ENCODE data around the gene PAX2. TPM values are rescaled to one million over a fixed set of nuclear protein-coding genes. Genes with fewer than 3 reads are reported as not detected.

The PAX2 gene
- total RNA-seq, 1 experiment from 2014 or later, result not detected

- H3K4ac ChIP-seq (ENCODE audit: low read depth, low read length), result no peak overlapping the region
- no peak overlapping the region for H4K8ac ChIP-seq (replicated peaks; ENCODE audit: insufficient read length, low read depth, low read length)
- no peak overlapping the region for H3T11ph ChIP-seq (ENCODE audit: low read length)
- H2BK12ac ChIP-seq (ENCODE audit: insufficient read length, low read depth, low read length), result no peak overlapping the region
- no peak overlapping the region for H3K4me2 ChIP-seq (ENCODE audit: insufficient read depth, insufficient read length, low read length)
- no peaks in the 10 kb centered on the region for H3K79me2 ChIP-seq (ENCODE audit: insufficient read depth, low read length)
- H3K23ac ChIP-seq (ENCODE audit: insufficient read length, low read depth, low read length), result no peak overlapping the region
- H4K5ac ChIP-seq (ENCODE audit: insufficient read length, low read depth, low read length), result no peak overlapping the region
- TF ChIP-seq CTCF (conservative IDR thresholded peaks at IDR 0.05), result no peak
- Mint-ChIP-seq H3K9me3 (0 out of 5 replicates have a peak, but pooled peaks cover 0 to 2% of the 10 kb centered on the region in 2 experiments), H3K36me3 (ENCODE audit: insufficient read depth in 1 of 3, low read depth in 3 of 3) (no peaks in the 10 kb centered on the region), H3K4me1 (no peaks in the 10 kb centered on the region), H3K27me3 (ENCODE audit: low read depth) (peaks cover 11% of the 10 kb centered on the region), H3K27ac (no peak overlapping the region), H3K4me3 (no peak overlapping the region)
- no peak overlapping the region for H3K14ac ChIP-seq (ENCODE audit: insufficient read depth, low read length)
- H4K91ac ChIP-seq (ENCODE audit: insufficient read length, low read depth, low read length), result no peak overlapping the region
- peaks cover 32% of the 10 kb centered on the region; the same call in 1 of the 2 replicates for H3K27me3 ChIP-seq (ENCODE audit: insufficient read depth, low read length)
- peaks cover 2% of the 10 kb centered on the region for H4K20me1 ChIP-seq (ENCODE audit: control insufficient read depth, insufficient read depth, insufficient read length)
- no peak overlapping the region for H2AFZ ChIP-seq (ENCODE audit: low read length)
- H3K18ac ChIP-seq (ENCODE audit: insufficient read length, low read depth, low read length), result no peak overlapping the region
- H3K4me1 ChIP-seq (ENCODE audit: insufficient read depth, low read length), result no peaks in the 10 kb centered on the region
- no peaks in the 10 kb centered on the region for H3K79me1 ChIP-seq (ENCODE audit: insufficient read depth, low read depth, low read length, poor library complexity, severe bottlenecking)
- DNase-seq, result no peak
- H2AK5ac ChIP-seq (ENCODE audit: insufficient read length, low read length), result no peak overlapping the region
- no peak overlapping the region for H2BK20ac ChIP-seq (ENCODE audit: low read depth, low read length, poor library complexity, severe bottlenecking)
- no peak overlapping the region for H2BK15ac ChIP-seq (ENCODE audit: low read depth, low read length)
- peaks cover 3% of the 10 kb centered on the region for H3K23me2 ChIP-seq (ENCODE audit: insufficient read length, low read depth, low read length, poor library complexity, severe bottlenecking)
- H3K27ac ChIP-seq (ENCODE audit: insufficient read length, low read depth, low read length), result no peak overlapping the region
- no peak overlapping the region for H2BK120ac ChIP-seq (ENCODE audit: low read depth, low read length, poor library complexity, severe bottlenecking)
- no peak overlapping the region for H3K56ac ChIP-seq (ENCODE audit: insufficient read length, low read depth, low read length)
- H3K9me3 ChIP-seq (ENCODE audit: control insufficient read depth, low read depth, low read length), result no peaks in the 10 kb centered on the region
- H3K9ac ChIP-seq (ENCODE audit: extremely low read depth, insufficient read length, low read length), result no peak overlapping the region
- H2BK5ac ChIP-seq (ENCODE audit: insufficient read length, low read length), result no peak overlapping the region
Measured at GRCh38 chr10:100836891-100837290, 91.5 kb downstream of the PAX2 start.
